ENCODE results near the gene GALNT10.

GRCh38 chr5:154205441-154206117, 15.0 kb downstream of the GALNT10 start:
- TF ChIP-seq POLR2A (IDR thresholded peaks at IDR 0.05): no peak
- TF ChIP-seq CTCF (IDR thresholded peaks at IDR 0.05): no peak

Data from uterus (tissue), 2 donors.